ENCODE results near the gene SNRPA. TPM values are rescaled to one million over a fixed set of nuclear protein-coding genes. Genes with fewer than 3 reads are reported as not detected.

The SNRPA gene
- total RNA-seq, 2 donors from 2014 or later, result 18.7 to 42.2 TPM

GRCh38 chr19:40704491-40705361 lies 46.3 kb upstream of the SNRPA start:
- no peak overlapping the region for H3K4me3 ChIP-seq
- no peak for ATAC-seq
- H3K36me3 ChIP-seq (replicated peaks in 1 of 2; ENCODE audit: insufficient read depth in 1 of 2, low read depth in 2 of 2), result peaks cover 0 to 25% of the 10 kb centered on the region in 2 donors
- H3K4me1 ChIP-seq, result no peaks in the 10 kb centered on the region
- no peak for DNase-seq
- WGBS, 2 donors, result 90 to 92% methylated on average over 16 to 18 of the region's 18 CpGs
- TF ChIP-seq POLR2A (IDR thresholded peaks at IDR 0.05) (no peak), CTCF (IDR thresholded peaks at IDR 0.05) (no peak)
- H3K27ac ChIP-seq, result no peak overlapping the region
- intact Hi-C loops (cut with DNase I), result no loop called here
- no peaks in the 10 kb centered on the region for H3K9me3 ChIP-seq
- H3K27me3 ChIP-seq, result no peaks in the 10 kb centered on the region

GRCh38 chr19:40705362-40705651 lies 45.7 kb upstream of the SNRPA start:
- no peak for TF ChIP-seq CTCF (IDR thresholded peaks at IDR 0.05)
- no peaks in the 10 kb centered on the region for H3K9me3 ChIP-seq
- no peaks in the 10 kb centered on the region for H3K4me1 ChIP-seq
- peak in 2 of 4 donors; percentile 46 to 51 for DNase-seq
- no peak overlapping the region for H3K27ac ChIP-seq
- peak; percentile 47 for ATAC-seq
- whole genome bisulfite sequencing, 2 donors, result 91% methylated on average over 8 to 9 of the region's 9 CpGs
- no peak overlapping the region for H3K4me3 ChIP-seq
- no peaks in the 10 kb centered on the region for H3K27me3 ChIP-seq
- intact Hi-C loops (cut with DNase I), result no loop called here
- peaks cover 0 to 23% of the 10 kb centered on the region in 2 donors for H3K36me3 ChIP-seq (replicated peaks in 1 of 2; ENCODE audit: insufficient read depth in 1 of 2, low read depth in 2 of 2)

GRCh38 chr19:40705950-40706619 lies 44.9 kb upstream of the SNRPA start:
- H3K36me3 ChIP-seq (replicated peaks in 1 of 2; ENCODE audit: insufficient read depth in 1 of 2, low read depth in 2 of 2), result peaks cover 0 to 23% of the 10 kb centered on the region in 2 donors
- no peak overlapping the region for H3K4me3 ChIP-seq
- no peaks in the 10 kb centered on the region for H3K27me3 ChIP-seq
- no peaks in the 10 kb centered on the region for H3K9me3 ChIP-seq
- DNase-seq (no peak), ATAC-seq (no peak)
- TF ChIP-seq CTCF (IDR thresholded peaks at IDR 0.05), result no peak
- no peak for TF ChIP-seq POLR2A (IDR thresholded peaks at IDR 0.05)
- WGBS, 2 donors, result 86 to 89% methylated on average over 7 of the region's 7 CpGs
- intact Hi-C loops (cut with DNase I), result no loop called here
- H3K4me1 ChIP-seq, result no peaks in the 10 kb centered on the region
- H3K27ac ChIP-seq, result no peak overlapping the region

GRCh38 chr19:40707615-40708014 lies 43.4 kb upstream of the SNRPA start:
- H3K27me3 ChIP-seq, result no peaks in the 10 kb centered on the region
- no peaks in the 10 kb centered on the region for H3K4me1 ChIP-seq
- no peak for TF ChIP-seq CTCF (IDR thresholded peaks at IDR 0.05)
- no peak for TF ChIP-seq POLR2A (IDR thresholded peaks at IDR 0.05)
- no peak for ATAC-seq
- no peak overlapping the region for H3K27ac ChIP-seq
- WGBS, 2 donors, result 89 to 95% methylated on average over 7 of the region's 7 CpGs
- H3K36me3 ChIP-seq (replicated peaks in 1 of 2; ENCODE audit: insufficient read depth in 1 of 2, low read depth in 2 of 2), result peaks cover 0 to 15% of the 10 kb centered on the region in 2 donors
- intact Hi-C loops (cut with DNase I), result no loop called here
- no peak overlapping the region for H3K4me3 ChIP-seq
- no peak for DNase-seq
- no peaks in the 10 kb centered on the region for H3K9me3 ChIP-seq

Data from body of pancreas (tissue), 4 donors.